ENCODE results near the gene ZNF287.

DNA sequence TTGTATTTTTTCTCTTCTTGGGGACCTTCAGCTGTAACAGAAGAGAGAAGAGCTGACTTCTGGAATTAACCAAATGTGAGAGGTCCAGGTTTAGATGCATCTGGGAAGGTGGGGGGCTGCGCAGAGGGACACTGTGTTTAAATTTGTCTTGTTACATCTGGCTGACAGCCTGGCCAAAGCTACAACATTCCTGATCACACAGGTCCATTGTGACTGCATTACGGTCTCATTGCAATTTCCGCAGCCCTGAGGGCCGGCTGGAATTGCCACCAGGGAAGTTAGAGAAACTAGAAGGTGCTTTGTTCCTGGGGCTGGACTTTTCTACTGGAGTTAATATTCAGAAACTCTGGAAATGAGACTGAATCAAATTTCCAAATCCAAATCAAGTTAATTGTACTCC lies 39.1 kb downstream of the ZNF287 start:
- TF ChIP-seq TCF7 (IDR thresholded peaks at IDR 0.05; ENCODE audit: borderline replicate concordance) (no peak), EZH2 (IDR thresholded peaks at IDR 0.05; ENCODE audit: borderline replicate concordance, control insufficient read depth, low read depth, low read length) (no peak), SMAD1 (IDR thresholded peaks at IDR 0.05; ENCODE audit: low read depth, partially characterized antibody) (no peak), POLR2A (IDR thresholded peaks at IDR 0.05; ENCODE audit: low read depth, low read length) (no peak), RAD51 (IDR thresholded peaks at IDR 0.05) (no peak), PRDM15 (CRISPR knock-in tag; IDR thresholded peaks at IDR 0.05) (no peak), ZBTB40 (IDR thresholded peaks at IDR 0.05; ENCODE audit: borderline replicate concordance) (no peak), POLR2AphosphoS5 (IDR thresholded peaks at IDR 0.05; ENCODE audit: low read length) (no peak), KDM1A (IDR thresholded peaks at IDR 0.05; ENCODE audit: borderline replicate concordance) (no peak), HDGF (IDR thresholded peaks at IDR 0.05) (no peak)
- TF ChIP-seq, protein P1, sequence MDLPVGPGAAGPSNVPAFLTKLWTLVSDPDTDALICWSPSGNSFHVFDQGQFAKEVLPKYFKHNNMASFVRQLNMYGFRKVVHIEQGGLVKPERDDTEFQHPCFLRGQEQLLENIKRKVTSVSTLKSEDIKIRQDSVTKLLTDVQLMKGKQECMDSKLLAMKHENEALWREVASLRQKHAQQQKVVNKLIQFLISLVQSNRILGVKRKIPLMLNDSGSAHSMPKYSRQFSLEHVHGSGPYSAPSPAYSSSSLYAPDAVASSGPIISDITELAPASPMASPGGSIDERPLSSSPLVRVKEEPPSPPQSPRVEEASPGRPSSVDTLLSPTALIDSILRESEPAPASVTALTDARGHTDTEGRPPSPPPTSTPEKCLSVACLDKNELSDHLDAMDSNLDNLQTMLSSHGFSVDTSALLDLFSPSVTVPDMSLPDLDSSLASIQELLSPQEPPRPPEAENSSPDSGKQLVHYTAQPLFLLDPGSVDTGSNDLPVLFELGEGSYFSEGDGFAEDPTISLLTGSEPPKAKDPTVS (IDR thresholded peaks at IDR 0.05; ENCODE audit: low read depth, low read length): no peak
- TF ChIP-seq, protein P2, sequence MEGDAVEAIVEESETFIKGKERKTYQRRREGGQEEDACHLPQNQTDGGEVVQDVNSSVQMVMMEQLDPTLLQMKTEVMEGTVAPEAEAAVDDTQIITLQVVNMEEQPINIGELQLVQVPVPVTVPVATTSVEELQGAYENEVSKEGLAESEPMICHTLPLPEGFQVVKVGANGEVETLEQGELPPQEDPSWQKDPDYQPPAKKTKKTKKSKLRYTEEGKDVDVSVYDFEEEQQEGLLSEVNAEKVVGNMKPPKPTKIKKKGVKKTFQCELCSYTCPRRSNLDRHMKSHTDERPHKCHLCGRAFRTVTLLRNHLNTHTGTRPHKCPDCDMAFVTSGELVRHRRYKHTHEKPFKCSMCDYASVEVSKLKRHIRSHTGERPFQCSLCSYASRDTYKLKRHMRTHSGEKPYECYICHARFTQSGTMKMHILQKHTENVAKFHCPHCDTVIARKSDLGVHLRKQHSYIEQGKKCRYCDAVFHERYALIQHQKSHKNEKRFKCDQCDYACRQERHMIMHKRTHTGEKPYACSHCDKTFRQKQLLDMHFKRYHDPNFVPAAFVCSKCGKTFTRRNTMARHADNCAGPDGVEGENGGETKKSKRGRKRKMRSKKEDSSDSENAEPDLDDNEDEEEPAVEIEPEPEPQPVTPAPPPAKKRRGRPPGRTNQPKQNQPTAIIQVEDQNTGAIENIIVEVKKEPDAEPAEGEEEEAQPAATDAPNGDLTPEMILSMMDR (IDR thresholded peaks at IDR 0.05 in 2 of 3, conservative IDR thresholded peaks at IDR 0.05 in 1 of 3; ENCODE audit: control insufficient read depth in 2 of 3, extremely low read depth in 1 of 3, insufficient read depth in 1 of 3, low read depth in 3 of 3, low read length in 3 of 3): no peak
- TF ChIP-seq, protein P3, sequence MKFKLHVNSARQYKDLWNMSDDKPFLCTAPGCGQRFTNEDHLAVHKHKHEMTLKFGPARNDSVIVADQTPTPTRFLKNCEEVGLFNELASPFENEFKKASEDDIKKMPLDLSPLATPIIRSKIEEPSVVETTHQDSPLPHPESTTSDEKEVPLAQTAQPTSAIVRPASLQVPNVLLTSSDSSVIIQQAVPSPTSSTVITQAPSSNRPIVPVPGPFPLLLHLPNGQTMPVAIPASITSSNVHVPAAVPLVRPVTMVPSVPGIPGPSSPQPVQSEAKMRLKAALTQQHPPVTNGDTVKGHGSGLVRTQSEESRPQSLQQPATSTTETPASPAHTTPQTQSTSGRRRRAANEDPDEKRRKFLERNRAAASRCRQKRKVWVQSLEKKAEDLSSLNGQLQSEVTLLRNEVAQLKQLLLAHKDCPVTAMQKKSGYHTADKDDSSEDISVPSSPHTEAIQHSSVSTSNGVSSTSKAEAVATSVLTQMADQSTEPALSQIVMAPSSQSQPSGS (IDR thresholded peaks at IDR 0.05; ENCODE audit: low read length): no peak

Data from GM12878 (cell line).